ENCODE measurements around the gene EAF2.
A peak's percentile ranks its signal among the peaks of the same experiment; 100 is the strongest.

DNA sequence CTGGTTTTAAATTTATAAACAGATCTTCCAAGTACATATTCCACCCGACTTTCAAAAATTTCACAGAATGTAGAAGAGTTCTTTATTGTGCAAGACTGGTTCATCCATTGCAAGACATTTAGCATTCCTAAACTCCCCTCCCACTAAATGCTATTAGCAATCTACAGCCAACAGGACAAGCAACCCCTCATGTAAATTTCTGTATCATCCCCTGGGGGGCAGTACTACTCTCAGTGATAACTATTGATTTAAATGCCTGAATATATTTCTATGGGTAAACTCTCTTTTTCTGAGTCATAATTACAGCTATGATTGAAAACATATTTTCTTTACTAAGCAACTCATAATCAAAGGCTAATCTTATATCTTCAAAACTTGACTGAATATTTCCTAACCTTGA lies 48.5 kb downstream of the EAF2 start:
- TF ChIP-seq, protein P1, sequence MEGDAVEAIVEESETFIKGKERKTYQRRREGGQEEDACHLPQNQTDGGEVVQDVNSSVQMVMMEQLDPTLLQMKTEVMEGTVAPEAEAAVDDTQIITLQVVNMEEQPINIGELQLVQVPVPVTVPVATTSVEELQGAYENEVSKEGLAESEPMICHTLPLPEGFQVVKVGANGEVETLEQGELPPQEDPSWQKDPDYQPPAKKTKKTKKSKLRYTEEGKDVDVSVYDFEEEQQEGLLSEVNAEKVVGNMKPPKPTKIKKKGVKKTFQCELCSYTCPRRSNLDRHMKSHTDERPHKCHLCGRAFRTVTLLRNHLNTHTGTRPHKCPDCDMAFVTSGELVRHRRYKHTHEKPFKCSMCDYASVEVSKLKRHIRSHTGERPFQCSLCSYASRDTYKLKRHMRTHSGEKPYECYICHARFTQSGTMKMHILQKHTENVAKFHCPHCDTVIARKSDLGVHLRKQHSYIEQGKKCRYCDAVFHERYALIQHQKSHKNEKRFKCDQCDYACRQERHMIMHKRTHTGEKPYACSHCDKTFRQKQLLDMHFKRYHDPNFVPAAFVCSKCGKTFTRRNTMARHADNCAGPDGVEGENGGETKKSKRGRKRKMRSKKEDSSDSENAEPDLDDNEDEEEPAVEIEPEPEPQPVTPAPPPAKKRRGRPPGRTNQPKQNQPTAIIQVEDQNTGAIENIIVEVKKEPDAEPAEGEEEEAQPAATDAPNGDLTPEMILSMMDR (IDR thresholded peaks at IDR 0.05): peak in 3 of 6 experiments; percentile 13 to 57 (median 34)
- no peak for TF ChIP-seq POLR2A (IDR thresholded peaks at IDR 0.05)

Data from esophagus squamous epithelium (tissue), 4 donors.